ENCODE measurements around the gene CCDC88B.
"Not testable (repeated sequence)": the region's sequence is repeated elsewhere in the genome, so short reads cannot be mapped to it uniquely, and the experiment has no call there.

CCDC88B gene

GRCh38 chr11:64323984-64324383 lies 16.0 kb upstream of the CCDC88B start:
- H3K4me3 Mint-ChIP-seq, H3K9me3 Mint-ChIP-seq: not testable (repeated sequence)

GRCh38 chr11:64324692-64325469 lies 15.1 kb upstream of the CCDC88B start:
- no peaks in the 10 kb centered on the region for H3K27me3 Mint-ChIP-seq (ENCODE audit: low read depth)
- H3K4me3 Mint-ChIP-seq = no peak overlapping the region
- peaks cover 4% of the 10 kb centered on the region for H3K4me1 Mint-ChIP-seq (ENCODE audit: low read depth)
- H3K36me3 Mint-ChIP-seq (ENCODE audit: low read depth) = peaks cover 13% of the 10 kb centered on the region
- no peak overlapping the region for H3K27ac Mint-ChIP-seq
- H3K9me3 Mint-ChIP-seq = no peaks in the 10 kb centered on the region

More at GRCh38 chr11:64323984-64324383, 16.0 kb upstream of the CCDC88B start:
- H3K27me3 Mint-ChIP-seq (ENCODE audit: low read depth); H3K4me1 Mint-ChIP-seq (ENCODE audit: low read depth); H3K27ac Mint-ChIP-seq: not testable (repeated sequence)
- H3K36me3 Mint-ChIP-seq (ENCODE audit: low read depth) = peaks cover 17% of the 10 kb centered on the region

DNA sequence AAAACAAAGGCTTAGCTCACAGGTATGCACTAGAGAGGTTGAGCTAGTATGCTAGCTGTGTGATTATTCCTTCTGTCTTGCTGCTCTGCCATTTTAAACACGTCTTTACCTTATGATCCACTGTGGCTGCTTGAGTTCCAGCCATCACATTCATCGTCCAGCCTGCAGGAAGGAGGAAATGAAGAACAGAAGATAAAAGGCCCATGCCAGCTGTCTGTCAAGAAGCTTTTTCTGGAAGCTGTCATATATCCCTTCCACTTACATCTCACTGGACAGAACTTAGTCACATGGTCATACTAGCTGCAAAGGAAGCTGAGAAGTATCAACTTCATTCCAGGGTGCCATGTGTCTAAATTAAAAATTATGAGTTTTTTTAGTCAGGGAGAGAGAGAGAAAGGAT lies 12.6 kb upstream of the CCDC88B start:
- Mint-ChIP-seq H3K27me3 (ENCODE audit: low read depth) (no peaks in the 10 kb centered on the region), H3K27ac (no peak overlapping the region)

DNA sequence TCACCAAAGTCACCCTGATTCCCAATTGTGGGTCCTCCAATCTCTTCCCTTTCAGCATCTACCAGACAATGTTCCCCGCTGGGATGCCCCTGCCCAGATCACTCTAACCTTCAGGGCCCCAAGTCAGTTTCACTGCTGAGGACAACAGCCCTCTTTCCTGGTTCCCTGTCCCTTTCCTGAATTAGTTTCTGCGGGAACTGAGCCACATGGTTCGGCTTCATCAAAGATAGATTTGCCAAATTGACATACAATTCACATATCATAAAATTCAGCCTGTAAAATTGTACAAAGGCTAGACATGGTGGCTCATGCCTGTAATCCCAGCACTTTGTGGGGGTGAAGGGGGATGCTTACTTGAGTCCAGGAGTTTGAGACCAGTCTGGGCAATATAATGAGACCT lies 12.0 kb upstream of the CCDC88B start:
- Mint-ChIP-seq H3K36me3 (ENCODE audit: low read depth) (no peaks in the 10 kb centered on the region), H3K9me3 (no peaks in the 10 kb centered on the region), H3K4me1 (ENCODE audit: low read depth) (peaks cover 6% of the 10 kb centered on the region), H3K4me3 (no peak overlapping the region), H3K27me3 (ENCODE audit: low read depth) (no peaks in the 10 kb centered on the region), H3K27ac (no peak overlapping the region)

More for the DNA sequence above, 12.6 kb upstream of the CCDC88B start:
- H3K4me1 Mint-ChIP-seq (ENCODE audit: low read depth) = peaks cover 6% of the 10 kb centered on the region
- no peaks in the 10 kb centered on the region for H3K9me3 Mint-ChIP-seq
- no peak overlapping the region for H3K4me3 Mint-ChIP-seq
- H3K36me3 Mint-ChIP-seq (ENCODE audit: low read depth) = no peaks in the 10 kb centered on the region

DNA sequence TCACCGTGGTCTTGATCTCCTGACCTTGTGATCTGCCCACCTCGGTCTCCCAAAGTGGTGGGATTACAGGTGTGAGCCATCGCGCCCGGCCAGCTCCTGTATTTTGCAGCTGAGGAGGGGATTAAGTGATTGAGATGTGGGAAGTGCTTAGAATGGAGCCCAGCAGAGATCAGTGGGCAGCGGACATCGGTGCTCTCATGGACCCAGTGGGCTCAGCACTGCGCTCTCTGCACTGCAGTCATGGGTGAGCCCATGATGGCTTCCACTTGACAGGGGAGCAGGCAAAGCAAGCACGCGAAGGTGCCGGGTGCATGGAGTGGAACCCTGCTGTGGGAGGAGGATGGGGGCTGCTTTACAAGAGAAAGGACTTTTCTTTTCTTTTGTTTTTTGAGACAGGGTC lies 9.1 kb upstream of the CCDC88B start:
- no peak overlapping the region for H3K4me3 Mint-ChIP-seq
- no peaks in the 10 kb centered on the region for H3K9me3 Mint-ChIP-seq
- no peaks in the 10 kb centered on the region for H3K36me3 Mint-ChIP-seq (ENCODE audit: low read depth)
- H3K27me3 Mint-ChIP-seq (ENCODE audit: low read depth) = no peaks in the 10 kb centered on the region
- H3K4me1 Mint-ChIP-seq (ENCODE audit: low read depth) = peaks cover 11% of the 10 kb centered on the region
- H3K27ac Mint-ChIP-seq = no peak overlapping the region

DNA sequence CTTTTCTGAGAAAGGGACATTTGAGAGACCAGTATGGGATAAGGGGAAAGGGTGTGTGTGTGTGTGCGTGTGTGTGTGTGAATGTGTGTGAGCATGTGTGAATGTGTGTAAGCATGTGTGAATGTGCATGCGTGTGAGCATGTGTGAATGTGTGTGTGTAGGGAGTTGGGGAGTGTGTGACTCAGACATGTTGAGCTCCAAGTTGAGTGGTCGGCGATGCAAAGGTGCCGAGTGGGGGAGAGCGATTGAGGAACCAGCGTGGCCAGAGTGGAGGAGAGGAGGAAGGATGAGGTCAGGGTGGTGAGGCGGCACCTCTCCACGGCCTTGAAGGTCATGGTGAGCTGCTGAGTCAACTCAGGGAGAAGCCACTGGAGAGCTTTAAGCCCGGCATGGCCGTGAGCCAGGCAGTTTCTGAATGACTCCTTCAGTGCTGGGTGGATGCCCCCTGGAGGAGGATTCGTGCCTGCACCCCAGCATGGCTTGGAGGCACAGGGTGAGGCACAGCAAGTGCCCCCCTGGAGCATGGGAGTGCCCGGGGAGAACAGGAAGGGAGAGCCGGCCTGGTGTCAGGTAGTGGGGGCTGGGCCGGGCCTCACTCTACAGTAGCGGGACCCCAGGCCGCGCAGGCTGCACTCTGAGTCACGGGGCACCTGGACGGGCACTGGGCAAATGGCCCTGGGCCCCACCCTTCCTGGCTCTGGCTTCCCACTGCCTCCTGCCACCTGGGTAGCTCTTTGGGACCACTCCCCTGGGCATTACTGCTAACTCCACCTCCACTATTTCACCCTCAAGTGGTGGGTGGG lies 8.2 kb upstream of the CCDC88B start:
- H3K4me3 Mint-ChIP-seq = no peak overlapping the region
- no peaks in the 10 kb centered on the region for H3K27me3 Mint-ChIP-seq (ENCODE audit: low read depth)
- no peaks in the 10 kb centered on the region for H3K9me3 Mint-ChIP-seq
- H3K27ac Mint-ChIP-seq = peak overlapping the region; percentile 53
- H3K4me1 Mint-ChIP-seq (ENCODE audit: low read depth) = peaks cover 11% of the 10 kb centered on the region
- H3K36me3 Mint-ChIP-seq (ENCODE audit: low read depth) = no peaks in the 10 kb centered on the region

DNA sequence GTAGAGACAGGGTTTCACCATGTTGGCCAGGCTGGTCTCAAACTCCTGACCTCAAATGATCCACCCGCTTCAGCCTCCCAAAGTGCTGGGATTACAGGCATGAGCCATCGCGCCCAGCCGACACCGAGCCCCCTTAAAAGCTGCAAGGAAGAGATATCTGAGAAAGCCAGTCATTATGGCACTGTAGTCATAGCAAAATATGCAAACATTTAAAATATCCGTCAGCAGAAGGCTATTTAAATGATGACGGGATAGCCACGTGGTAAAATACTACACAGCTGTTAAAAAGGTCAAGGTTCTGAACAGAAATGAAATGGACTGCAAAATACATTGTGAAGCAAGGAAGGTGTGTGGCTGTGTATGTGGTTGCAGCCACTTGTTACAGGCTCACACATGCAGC lies 6.4 kb upstream of the CCDC88B start:
- Mint-ChIP-seq H3K27me3 (ENCODE audit: low read depth) (no peaks in the 10 kb centered on the region), H3K36me3 (ENCODE audit: low read depth) (peaks cover 6% of the 10 kb centered on the region), H3K9me3 (no peaks in the 10 kb centered on the region), H3K4me1 (ENCODE audit: low read depth) (peaks cover 15% of the 10 kb centered on the region), H3K4me3 (no peak overlapping the region), H3K27ac (no peak overlapping the region)

DNA sequence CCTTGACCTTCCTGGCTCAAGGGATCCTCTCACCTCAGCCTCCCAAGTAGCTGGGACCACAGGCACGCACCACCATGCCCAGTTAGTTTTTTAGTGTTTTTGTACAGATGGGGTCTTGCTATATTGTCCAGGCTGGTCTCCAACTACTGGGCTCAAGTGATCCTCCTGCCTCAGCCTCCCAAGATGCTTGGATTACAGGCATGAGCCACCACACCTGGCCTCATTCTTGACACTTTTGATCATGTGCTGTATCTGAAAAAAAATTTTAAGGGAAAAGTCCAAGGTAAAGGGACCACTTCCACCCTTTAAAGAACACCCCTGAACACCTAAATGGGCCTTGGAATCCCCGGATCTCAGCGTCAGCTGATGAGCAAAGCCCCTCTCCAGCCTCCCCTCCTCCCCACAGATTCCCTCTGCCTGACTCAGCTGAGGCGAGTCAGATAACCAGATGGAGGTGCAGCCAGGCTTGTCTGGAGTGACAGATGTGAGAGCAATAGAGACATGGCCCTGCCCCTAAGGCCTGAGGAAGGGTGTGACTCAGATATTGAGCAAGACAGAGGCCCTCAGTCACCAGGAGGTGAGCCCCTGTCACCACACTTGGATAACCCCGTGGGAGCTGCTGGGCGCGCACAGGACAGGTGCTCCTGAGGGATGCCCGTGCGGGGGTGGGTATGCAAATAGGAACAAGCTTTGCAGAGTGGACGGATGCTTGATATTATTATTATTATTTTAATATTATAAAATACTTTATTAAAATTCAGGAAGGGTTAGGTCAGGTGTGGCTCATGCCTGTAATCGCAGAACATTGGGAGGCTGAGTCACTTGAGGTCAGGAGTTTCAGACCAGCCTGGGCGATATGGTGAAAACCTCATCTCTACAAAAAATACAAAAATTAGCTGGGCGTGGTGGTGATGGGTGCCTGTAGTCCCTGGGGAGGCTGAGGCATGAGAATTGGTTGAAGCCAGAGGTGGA lies 5.0 kb upstream of the CCDC88B start:
- peaks cover 12% of the 10 kb centered on the region for H3K36me3 Mint-ChIP-seq (ENCODE audit: low read depth)
- H3K9me3 Mint-ChIP-seq = no peaks in the 10 kb centered on the region
- H3K27ac Mint-ChIP-seq = no peak overlapping the region
- H3K27me3 Mint-ChIP-seq (ENCODE audit: low read depth) = no peaks in the 10 kb centered on the region
- H3K4me1 Mint-ChIP-seq (ENCODE audit: low read depth) = peaks cover 26% of the 10 kb centered on the region
- H3K4me3 Mint-ChIP-seq = no peak overlapping the region

- H3K27ac Mint-ChIP-seq = no peak overlapping the region
- no peaks in the 10 kb centered on the region for H3K27me3 Mint-ChIP-seq (ENCODE audit: low read depth)
- H3K36me3 Mint-ChIP-seq (ENCODE audit: low read depth) = peaks cover 23% of the 10 kb centered on the region
- H3K4me3 Mint-ChIP-seq = no peak overlapping the region
- peaks cover 30% of the 10 kb centered on the region for H3K4me1 Mint-ChIP-seq (ENCODE audit: low read depth)
- H3K9me3 Mint-ChIP-seq = no peaks in the 10 kb centered on the region
These were observed 2.3 kb upstream of the CCDC88B start for GRCh38 chr11:64337538-64338249.

- Mint-ChIP-seq H3K9me3 (no peaks in the 10 kb centered on the region), H3K27ac (peak overlapping the region; percentile 94), H3K4me1 (ENCODE audit: low read depth) (peaks cover 32% of the 10 kb centered on the region), H3K36me3 (ENCODE audit: low read depth) (peaks cover 23% of the 10 kb centered on the region), H3K4me3 (peak overlapping the region; percentile 92), H3K27me3 (ENCODE audit: low read depth) (no peaks in the 10 kb centered on the region)
These were observed 1.3 kb upstream of the CCDC88B start for GRCh38 chr11:64338716-64339115.

DNA sequence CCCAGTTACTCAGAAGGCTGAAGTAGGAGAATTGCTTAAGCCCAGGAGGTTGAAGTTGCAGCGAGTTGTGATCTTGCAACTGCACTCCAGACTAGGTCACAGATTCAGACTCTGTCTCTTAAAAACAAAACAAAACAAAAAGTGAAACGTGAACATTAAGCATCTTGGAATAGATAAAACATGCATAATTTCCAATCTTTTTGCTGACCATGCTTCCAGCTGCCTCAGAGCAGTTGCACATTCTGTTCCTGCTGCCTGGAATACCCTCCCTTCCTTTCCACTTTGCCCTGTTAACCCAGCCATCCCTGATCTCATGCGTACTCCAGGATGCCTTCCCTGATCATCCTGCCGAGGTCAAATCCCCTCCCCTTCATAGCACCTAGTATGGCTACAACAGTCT lies 718 bp upstream of the CCDC88B start:
- Mint-ChIP-seq H3K9me3 (no peaks in the 10 kb centered on the region), H3K4me3 (peak overlapping the region; percentile 92), H3K4me1 (ENCODE audit: low read depth) (peaks cover 32% of the 10 kb centered on the region), H3K27ac (peak overlapping the region; percentile 94), H3K27me3 (ENCODE audit: low read depth) (no peaks in the 10 kb centered on the region), H3K36me3 (ENCODE audit: low read depth) (peaks cover 23% of the 10 kb centered on the region)

- H3K27ac Mint-ChIP-seq = peak overlapping the region; percentile 94
- no peaks in the 10 kb centered on the region for H3K27me3 Mint-ChIP-seq (ENCODE audit: low read depth)
- H3K36me3 Mint-ChIP-seq (ENCODE audit: low read depth) = peaks cover 26% of the 10 kb centered on the region
- H3K4me3 Mint-ChIP-seq = peak overlapping the region; percentile 92
- no peaks in the 10 kb centered on the region for H3K9me3 Mint-ChIP-seq
- peaks cover 30% of the 10 kb centered on the region for H3K4me1 Mint-ChIP-seq (ENCODE audit: low read depth)
These were observed 799 bp downstream of the CCDC88B start for GRCh38 chr11:64340671-64341335.

GRCh38 chr11:64341429-64341828 lies 1.4 kb downstream of the CCDC88B start:
- peak overlapping the region; percentile 92 for H3K4me3 Mint-ChIP-seq
- H3K4me1 Mint-ChIP-seq (ENCODE audit: low read depth) = peaks cover 30% of the 10 kb centered on the region
- peaks cover 28% of the 10 kb centered on the region for H3K36me3 Mint-ChIP-seq (ENCODE audit: low read depth)
- H3K27me3 Mint-ChIP-seq (ENCODE audit: low read depth) = no peaks in the 10 kb centered on the region
- H3K27ac Mint-ChIP-seq = no peak overlapping the region
- H3K9me3 Mint-ChIP-seq = no peaks in the 10 kb centered on the region

Data from T-helper 1 cell treated with Interleukin-12 subunit alpha and Interleukin-12 subunit beta and Interleukin-4 antibody, amounts not matched to agents 30 μg/mL and 1 μg/mL, for 36 hours (primary cell).